Neural cell (in vitro differentiated cells): Measurements from ENCODE around the gene CTNNBL1. TPM values are rescaled to one million over a fixed set of nuclear protein-coding genes. Genes with fewer than 3 reads are reported as not detected.

Experiments
- H2AFZ ChIP-seq: fragments of 200-600, 300-800 bp; sonication (generic), shearing (Covaris generic); 2 replicates; pipeline ENCODE4 v1.6.0; 2014; ENCODE audit warnings: low read depth, mild to moderate bottlenecking, antibody characterized with exemption, low read length, moderate library complexity
- H3F3A ChIP-seq: fragments of 200-600 bp; shearing (Covaris generic); 2 replicates; pipeline ENCODE4 v1.6.1; 2016; ENCODE audit warnings: mild to moderate bottlenecking, moderate library complexity, mixed read lengths, antibody characterized with exemption, low read length; ENCODE audit not compliant: insufficient read depth, poor library complexity, severe bottlenecking
- H3K27ac ChIP-seq: fragments of 200-600, 300-800 bp; sonication (generic), shearing (Covaris generic); 2 replicates; pipeline ENCODE4 v1.5.1; 2014; ENCODE audit warnings: mild to moderate bottlenecking, low read length, moderate library complexity
- H3K27me3 ChIP-seq: fragments of 300-800, 200-600 bp; sonication (generic), shearing (Covaris generic); 2 replicates; pipeline ENCODE4 v1.6.0; 2014; ENCODE audit warnings: mild to moderate bottlenecking, low read depth, low read length, moderate library complexity; ENCODE audit not compliant: insufficient read depth
- H3K36me3 ChIP-seq: fragments of 300-800, 200-600 bp; sonication (generic), shearing (Covaris generic); 2 replicates; pipeline ENCODE4 v1.5.1; 2014; ENCODE audit warnings: mild to moderate bottlenecking, antibody characterized with exemption, low read length, moderate library complexity; ENCODE audit not compliant: insufficient read depth
- H3K4me2 ChIP-seq: fragments of 300-800, 200-600 bp; sonication (generic), shearing (Covaris generic); 2 replicates; pipeline ENCODE4 v1.6.0; 2014; ENCODE audit warnings: mild to moderate bottlenecking, low read length
- H3K4me3 ChIP-seq: fragments of 300-800, 200-600 bp; sonication (generic), shearing (Covaris generic); 2 replicates; pipeline ENCODE4 v1.5.1; 2014; ENCODE audit warnings: mild to moderate bottlenecking, low read length, moderate library complexity
- H3K79me2 ChIP-seq: fragments of 200-600 bp; shearing (Covaris generic); replicated peaks from 2 replicates; pipeline ENCODE4 v1.6.0; 2014; ENCODE audit warnings: mild to moderate bottlenecking, low read length, moderate library complexity; ENCODE audit not compliant: insufficient read depth
- H3K9ac ChIP-seq: fragments of 300-800, 200-600 bp; sonication (generic), shearing (Covaris generic); 2 replicates; pipeline ENCODE4 v1.6.1; 2016; ENCODE audit warnings: mild to moderate bottlenecking, low read length, mixed read lengths
- H3K9me2 ChIP-seq: fragments of 200-600 bp; shearing (Covaris generic); 2 replicates; pipeline ENCODE4 v1.6.1; 2016; ENCODE audit warnings: mild to moderate bottlenecking, low read length, mixed read lengths; ENCODE audit not compliant: insufficient read depth
- H3K9me3 ChIP-seq: fragments of 200-600, 300-800 bp; sonication (generic), shearing (Covaris generic); 2 replicates; pipeline ENCODE4 v1.6.1; 2016; ENCODE audit warnings: mild to moderate bottlenecking, mixed run types, low read length, moderate library complexity, mixed read lengths
- H4K20me1 ChIP-seq: fragments of 200-600 bp; shearing (Covaris generic); 2 replicates; pipeline ENCODE4 v1.6.1; 2016; ENCODE audit warnings: mild to moderate bottlenecking, mixed run types; ENCODE audit not compliant: insufficient read depth
- EP300 ChIP-seq: fragments of 450-650 bp; conservative IDR thresholded peaks from 2 replicates; pipeline ENCODE4 v1.6.1; 2014; ENCODE audit warnings: antibody characterized with exemption, mild to moderate bottlenecking, moderate library complexity; ENCODE audit not compliant: poor library complexity, severe bottlenecking
- EZH2 ChIP-seq: fragments of 200-600, 300-800 bp; shearing (Covaris generic), sonication (generic); IDR thresholded peaks from 2 replicates; pipeline ENCODE4 v1.6.1; 2014; ENCODE audit warnings: antibody characterized with exemption, low read length, borderline replicate concordance, mild to moderate bottlenecking; ENCODE audit not compliant: insufficient read depth, poor library complexity, severe bottlenecking
- MXI1 ChIP-seq: fragments of 450-650 bp; conservative IDR thresholded peaks from 2 replicates; pipeline ENCODE4 v1.6.1; 2014; ENCODE audit warnings: antibody characterized with exemption, mild to moderate bottlenecking; ENCODE audit not compliant: poor library complexity, severe bottlenecking
- POLR2AphosphoS5 ChIP-seq: IDR thresholded peaks from 2 replicates; pipeline ENCODE4 v1.6.1; 2012
- RAD21 ChIP-seq: fragments of 450-650 bp; conservative IDR thresholded peaks from 2 replicates; pipeline ENCODE4 v1.6.1; 2014; ENCODE audit warnings: antibody characterized with exemption, mild to moderate bottlenecking, moderate library complexity
- SMC3 ChIP-seq: fragments of 450-650 bp; conservative IDR thresholded peaks from 2 replicates; pipeline ENCODE4 v1.6.1; 2014; ENCODE audit warnings: antibody characterized with exemption, mild to moderate bottlenecking, moderate library complexity; ENCODE audit not compliant: poor library complexity
- TAF1 ChIP-seq: IDR thresholded peaks from 2 replicates; pipeline ENCODE4 v1.6.1; 2012; ENCODE audit warnings: low read depth
- polyA plus RNA-seq: library from polyadenylated mRNA; depleted of rRNA; stranded (reverse); fragments of >200 nt; gene quantifications from 2 replicates; pipeline ENCODE4 v1.2.3, GENCODE V29; 2014
- TF ChIP-seq, protein P1 (sequence below): IDR thresholded peaks from 2 replicates; pipeline ENCODE4 v1.6.1; 2012; ENCODE audit warnings: borderline replicate concordance
- TF ChIP-seq, protein P2 (sequence below): fragments of 450-650 bp; IDR thresholded peaks from 2 replicates; pipeline ENCODE4 v1.5.1; 2014; ENCODE audit warnings: antibody characterized with exemption, mild to moderate bottlenecking, moderate library complexity; ENCODE audit not compliant: poor library complexity, severe bottlenecking

CTNNBL1 gene
- polyA plus RNA-seq, 1 donor from 2014 or later, result 32.6 TPM

DNA sequence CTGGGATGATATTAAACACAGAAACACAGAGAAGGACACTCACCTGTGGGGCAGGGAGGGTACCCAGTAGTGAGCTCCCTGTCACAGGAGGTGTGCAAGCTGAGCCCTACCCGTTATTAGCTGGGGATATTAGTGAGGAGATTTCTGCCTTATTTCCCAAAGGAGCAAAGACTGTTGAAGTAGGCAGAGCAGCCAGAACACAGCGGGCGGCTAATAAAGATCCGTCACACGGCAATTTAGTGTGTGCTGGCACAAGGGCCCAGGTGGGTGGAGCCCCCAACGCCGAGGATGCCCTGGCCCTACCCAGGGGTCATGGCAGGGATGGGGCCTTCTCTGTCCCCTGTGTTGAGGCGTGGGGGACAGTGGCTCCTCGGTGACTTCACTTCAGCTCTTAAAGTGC lies 217.4 kb downstream of the CTNNBL1 start:
- Histone ChIP-seq H3K4me3 (no peak overlapping the region), H4K20me1 (no peaks in the 10 kb centered on the region), H3K9ac (peak overlapping the region; percentile 42), H3K27ac (peak overlapping the region; percentile 28), H3K9me2 (no peaks in the 10 kb centered on the region), H3F3A (no peaks in the 10 kb centered on the region), H3K36me3 (no peaks in the 10 kb centered on the region), H2AFZ (no peak overlapping the region), H3K27me3 (no peaks in the 10 kb centered on the region), H3K9me3 (no peaks in the 10 kb centered on the region), H3K79me2 (no peaks in the 10 kb centered on the region), H3K4me2 (no peak overlapping the region)
- TF ChIP-seq EZH2 (no peak), EP300 (no peak), SMC3 (no peak), POLR2AphosphoS5 (no peak), MXI1 (no peak), RAD21 (no peak), TAF1 (no peak)
- TF ChIP-seq, protein P1, sequence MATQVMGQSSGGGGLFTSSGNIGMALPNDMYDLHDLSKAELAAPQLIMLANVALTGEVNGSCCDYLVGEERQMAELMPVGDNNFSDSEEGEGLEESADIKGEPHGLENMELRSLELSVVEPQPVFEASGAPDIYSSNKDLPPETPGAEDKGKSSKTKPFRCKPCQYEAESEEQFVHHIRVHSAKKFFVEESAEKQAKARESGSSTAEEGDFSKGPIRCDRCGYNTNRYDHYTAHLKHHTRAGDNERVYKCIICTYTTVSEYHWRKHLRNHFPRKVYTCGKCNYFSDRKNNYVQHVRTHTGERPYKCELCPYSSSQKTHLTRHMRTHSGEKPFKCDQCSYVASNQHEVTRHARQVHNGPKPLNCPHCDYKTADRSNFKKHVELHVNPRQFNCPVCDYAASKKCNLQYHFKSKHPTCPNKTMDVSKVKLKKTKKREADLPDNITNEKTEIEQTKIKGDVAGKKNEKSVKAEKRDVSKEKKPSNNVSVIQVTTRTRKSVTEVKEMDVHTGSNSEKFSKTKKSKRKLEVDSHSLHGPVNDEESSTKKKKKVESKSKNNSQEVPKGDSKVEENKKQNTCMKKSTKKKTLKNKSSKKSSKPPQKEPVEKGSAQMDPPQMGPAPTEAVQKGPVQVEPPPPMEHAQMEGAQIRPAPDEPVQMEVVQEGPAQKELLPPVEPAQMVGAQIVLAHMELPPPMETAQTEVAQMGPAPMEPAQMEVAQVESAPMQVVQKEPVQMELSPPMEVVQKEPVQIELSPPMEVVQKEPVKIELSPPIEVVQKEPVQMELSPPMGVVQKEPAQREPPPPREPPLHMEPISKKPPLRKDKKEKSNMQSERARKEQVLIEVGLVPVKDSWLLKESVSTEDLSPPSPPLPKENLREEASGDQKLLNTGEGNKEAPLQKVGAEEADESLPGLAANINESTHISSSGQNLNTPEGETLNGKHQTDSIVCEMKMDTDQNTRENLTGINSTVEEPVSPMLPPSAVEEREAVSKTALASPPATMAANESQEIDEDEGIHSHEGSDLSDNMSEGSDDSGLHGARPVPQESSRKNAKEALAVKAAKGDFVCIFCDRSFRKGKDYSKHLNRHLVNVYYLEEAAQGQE, result no peak
- TF ChIP-seq, protein P2, sequence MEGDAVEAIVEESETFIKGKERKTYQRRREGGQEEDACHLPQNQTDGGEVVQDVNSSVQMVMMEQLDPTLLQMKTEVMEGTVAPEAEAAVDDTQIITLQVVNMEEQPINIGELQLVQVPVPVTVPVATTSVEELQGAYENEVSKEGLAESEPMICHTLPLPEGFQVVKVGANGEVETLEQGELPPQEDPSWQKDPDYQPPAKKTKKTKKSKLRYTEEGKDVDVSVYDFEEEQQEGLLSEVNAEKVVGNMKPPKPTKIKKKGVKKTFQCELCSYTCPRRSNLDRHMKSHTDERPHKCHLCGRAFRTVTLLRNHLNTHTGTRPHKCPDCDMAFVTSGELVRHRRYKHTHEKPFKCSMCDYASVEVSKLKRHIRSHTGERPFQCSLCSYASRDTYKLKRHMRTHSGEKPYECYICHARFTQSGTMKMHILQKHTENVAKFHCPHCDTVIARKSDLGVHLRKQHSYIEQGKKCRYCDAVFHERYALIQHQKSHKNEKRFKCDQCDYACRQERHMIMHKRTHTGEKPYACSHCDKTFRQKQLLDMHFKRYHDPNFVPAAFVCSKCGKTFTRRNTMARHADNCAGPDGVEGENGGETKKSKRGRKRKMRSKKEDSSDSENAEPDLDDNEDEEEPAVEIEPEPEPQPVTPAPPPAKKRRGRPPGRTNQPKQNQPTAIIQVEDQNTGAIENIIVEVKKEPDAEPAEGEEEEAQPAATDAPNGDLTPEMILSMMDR, result no peak

DNA sequence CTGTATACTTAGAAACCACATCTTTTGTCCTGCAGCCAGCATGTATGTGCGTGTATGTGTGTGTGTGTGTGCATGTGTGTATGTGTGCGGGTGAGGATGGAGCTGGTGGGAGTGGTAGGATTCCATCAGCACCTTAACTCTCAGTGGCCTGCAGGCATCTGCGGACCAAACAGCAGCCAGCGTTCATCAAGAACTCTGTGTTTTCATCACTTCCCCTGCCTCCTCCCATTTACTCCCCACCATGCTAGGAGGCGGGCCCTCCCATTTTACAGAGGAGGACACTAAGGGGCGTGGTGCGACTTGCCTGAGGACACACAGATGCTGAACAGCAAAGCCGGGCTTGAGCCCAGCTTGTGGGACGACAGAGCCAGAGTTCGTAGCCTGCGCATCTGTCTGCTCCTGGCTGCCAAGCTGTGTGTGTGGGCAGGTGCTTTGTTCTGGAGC lies 218.0 kb downstream of the CTNNBL1 start:
- peak overlapping the region; percentile 9 for H3K4me3 ChIP-seq
- no peaks in the 10 kb centered on the region for H3K9me2 ChIP-seq
- no peaks in the 10 kb centered on the region for H3K27me3 ChIP-seq
- peak overlapping the region; percentile 42 for H3K9ac ChIP-seq
- H2AFZ ChIP-seq, result no peak overlapping the region
- no peaks in the 10 kb centered on the region for H3K36me3 ChIP-seq
- H3K4me2 ChIP-seq, result no peak overlapping the region
- H3K27ac ChIP-seq, result peak overlapping the region; percentile 28
- no peak for TF ChIP-seq POLR2AphosphoS5
- TF ChIP-seq RAD21, result peak; percentile 17
- no peaks in the 10 kb centered on the region for H3K79me2 ChIP-seq
- no peaks in the 10 kb centered on the region for H3K9me3 ChIP-seq
- H3F3A ChIP-seq, result no peaks in the 10 kb centered on the region
- no peaks in the 10 kb centered on the region for H4K20me1 ChIP-seq

DNA sequence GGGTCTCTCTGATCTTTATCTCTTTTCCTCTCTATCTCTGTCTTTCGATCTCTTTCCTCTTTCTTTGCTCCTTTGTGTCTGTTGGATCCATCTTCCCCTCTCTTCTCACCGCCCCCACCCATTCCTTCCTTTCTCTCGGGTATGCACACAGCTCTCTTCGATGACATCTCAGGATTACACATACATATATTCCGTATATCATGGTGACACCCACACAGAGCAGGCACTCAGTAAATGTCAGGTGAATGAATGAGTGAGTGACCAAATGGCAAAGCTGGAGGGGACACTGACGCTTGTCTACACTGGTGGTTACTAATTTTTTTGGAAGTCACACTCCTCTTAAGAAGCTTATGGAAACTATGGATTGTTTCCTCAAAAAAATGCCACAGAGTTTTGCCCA lies 219.0 kb downstream of the CTNNBL1 start:
- Histone ChIP-seq H3K79me2 (no peaks in the 10 kb centered on the region), H3K36me3 (no peaks in the 10 kb centered on the region), H3F3A (no peaks in the 10 kb centered on the region), H3K4me3 (no peak overlapping the region), H2AFZ (no peak overlapping the region), H4K20me1 (no peaks in the 10 kb centered on the region), H3K9me3 (no peaks in the 10 kb centered on the region), H3K4me2 (no peak overlapping the region), H3K27ac (peak overlapping the region; percentile 14), H3K9ac (peak overlapping the region; percentile 42), H3K27me3 (no peaks in the 10 kb centered on the region), H3K9me2 (no peaks in the 10 kb centered on the region)
- no peak for TF ChIP-seq RAD21
- no peak for TF ChIP-seq EZH2
- TF ChIP-seq EP300, result no peak
- TF ChIP-seq, protein P2, result no peak
- TF ChIP-seq MXI1, result no peak
- TF ChIP-seq, protein P1, result no peak
